Gastrocnemius medialis (tissue), 4 donors: Measurements from ENCODE around the gene IFIT1.
"Not testable (repeated sequence)": the region's sequence is repeated elsewhere in the genome, so short reads cannot be mapped to it uniquely, and the experiment has no call there.

Source experiments
- CTCF ChIP-seq, 5 experiments: fragments of 450-650 bp in 3 of 5; fragments of 200-600 bp in 2 of 5; sonication (generic) in 2 of 5; IDR thresholded peaks in 4 of 5; conservative IDR thresholded peaks in 1 of 5; 1 replicate in 4 of 5; 2 replicates in 1 of 5; pipeline ENCODE4 v1.5.1; 2016 to 2019; ENCODE audit warnings: antibody characterized with exemption in 5 of 5, mild to moderate bottlenecking in 3 of 5, moderate library complexity in 3 of 5
- POLR2A ChIP-seq, 2 donors: fragments of 450-650 bp; IDR thresholded peaks; one replicate each; pipeline ENCODE4 v1.6.1; 2017; ENCODE audit warnings: antibody characterized with exemption in 2 of 2, mild to moderate bottlenecking in 2 of 2, moderate library complexity in 2 of 2

GRCh38 chr10:89391226-89391576, 1.2 kb upstream of the IFIT1 start:
- not testable (repeated sequence) for TF ChIP-seq CTCF (IDR thresholded peaks at IDR 0.05 in 4 of 5, conservative IDR thresholded peaks at IDR 0.05 in 1 of 5); POLR2A (IDR thresholded peaks at IDR 0.05)
